GM21576 (cell line): ENCODE data around the gene RBM34.

Source experiments
- ATAC-seq: cut with Tn5 transposase; IDR thresholded peaks from one replicate; pipeline ENCODE4 v1.9.1; 2021; ENCODE audit warnings: mild to moderate bottlenecking, moderate library complexity; ENCODE audit not compliant: unreplicated experiment

RBM34 gene

GRCh38 chr1:235156740-235157139, 4.3 kb downstream of the RBM34 start:
- no peak for ATAC-seq

- no peak for ATAC-seq
These were observed 4.8 kb downstream of the RBM34 start for GRCh38 chr1:235156265-235156664.

- ATAC-seq, result no peak
These were observed 8.8 kb downstream of the RBM34 start for GRCh38 chr1:235152235-235152634.

DNA sequence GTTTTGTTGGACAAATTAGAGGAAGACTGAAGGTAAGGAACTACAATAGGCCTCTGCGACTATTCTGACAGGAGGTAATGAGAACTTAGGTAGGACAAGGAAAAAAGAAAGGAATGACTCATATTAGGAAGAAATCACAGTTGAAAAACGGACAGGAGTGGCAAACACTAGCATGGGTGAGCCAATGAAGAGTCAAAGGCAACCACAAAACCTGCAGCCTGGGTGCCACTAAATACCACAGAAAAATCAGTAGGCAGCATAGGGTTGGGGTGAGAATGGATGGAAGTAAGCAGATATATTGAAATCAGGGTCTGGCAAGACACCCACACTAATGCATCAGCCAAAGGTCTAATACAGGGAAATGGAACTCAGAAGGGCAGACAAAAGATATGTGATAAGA, 10.0 kb downstream of the RBM34 start:
- ATAC-seq, result no peak

DNA sequence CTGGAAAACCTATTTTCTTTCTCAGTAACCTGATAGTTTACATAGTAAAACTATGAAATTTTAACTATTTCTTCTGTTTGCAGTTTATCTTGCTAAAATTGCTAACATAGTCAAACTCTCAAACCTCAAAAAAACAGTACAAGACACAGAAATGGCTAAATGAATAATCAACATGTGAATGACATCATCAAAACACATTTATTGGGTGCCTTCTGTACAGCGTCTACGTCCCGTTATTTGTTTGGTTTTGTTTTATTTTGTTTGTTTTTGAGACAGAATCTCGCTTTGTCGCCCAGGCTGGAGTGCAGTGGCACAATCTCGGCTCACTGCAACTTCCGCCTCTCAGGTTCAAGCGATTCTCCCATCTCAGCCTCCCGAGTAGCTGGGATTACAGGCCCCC, 11.2 kb downstream of the RBM34 start:
- no peak for ATAC-seq

- ATAC-seq, result no peak
These were observed 13.8 kb downstream of the RBM34 start for GRCh38 chr1:235147269-235147668.

GRCh38 chr1:235145639-235146038, 15.4 kb downstream of the RBM34 start:
- ATAC-seq, result no peak

GRCh38 chr1:235142991-235143390, 18.1 kb downstream of the RBM34 start:
- no peak for ATAC-seq

- ATAC-seq, result no peak
These were observed 21.7 kb downstream of the RBM34 start for GRCh38 chr1:235139315-235139714.

DNA sequence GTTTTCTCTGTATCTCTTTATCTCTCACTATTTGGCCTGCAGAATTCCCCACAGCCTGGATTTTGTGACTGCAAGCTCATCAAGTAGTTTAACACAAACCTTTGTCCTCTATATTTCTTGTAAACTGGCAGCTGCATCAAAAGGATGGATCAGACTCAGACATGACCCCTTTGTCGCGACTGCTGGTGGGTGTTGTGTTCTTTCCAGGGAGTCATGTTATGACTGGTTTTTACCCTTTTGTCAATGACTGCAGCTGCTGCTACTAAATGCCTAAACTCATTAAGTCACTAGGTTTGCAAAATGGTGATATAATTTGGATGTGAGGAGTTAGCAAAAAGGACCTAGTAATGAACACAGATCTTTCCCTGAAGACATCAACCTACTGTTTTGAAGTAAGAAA, 22.2 kb downstream of the RBM34 start:
- no peak for ATAC-seq

DNA sequence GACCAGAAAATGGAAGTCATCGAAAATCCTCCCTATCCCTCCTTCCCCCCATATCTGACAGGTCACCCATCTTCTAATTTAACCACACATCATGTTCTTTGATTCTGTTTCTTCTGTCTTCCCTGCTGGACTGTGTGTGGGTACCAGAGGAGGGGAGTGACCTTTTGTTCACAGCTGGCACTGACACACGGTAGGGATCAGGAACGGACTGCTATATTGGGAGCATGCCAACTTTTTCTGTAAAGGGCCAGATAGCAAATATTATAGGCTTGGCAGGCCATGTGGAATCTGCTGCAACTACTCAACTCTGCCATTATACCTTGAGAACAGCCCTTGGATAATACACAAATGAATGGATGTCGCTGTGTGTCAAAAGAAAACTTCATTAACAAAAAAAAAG, 24.9 kb downstream of the RBM34 start:
- no peak for ATAC-seq

DNA sequence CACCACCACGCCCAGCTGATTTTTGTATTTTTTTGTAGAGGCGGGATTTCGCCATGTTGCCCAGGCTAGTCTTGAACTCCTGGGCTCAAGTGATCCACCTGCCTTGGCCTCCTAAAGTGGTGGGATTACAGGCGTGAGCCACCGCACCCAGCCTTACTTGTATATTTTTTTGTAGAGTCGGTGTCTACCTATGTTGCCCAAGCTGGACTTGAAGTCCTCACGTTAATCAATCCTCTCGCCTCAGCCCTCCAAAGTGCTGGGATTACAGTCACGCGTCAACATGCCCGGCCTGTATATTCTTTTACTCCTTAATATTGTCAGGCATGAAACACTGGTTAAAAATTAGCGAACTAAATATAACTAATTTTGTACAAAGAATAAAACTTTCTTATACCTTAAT, 26.9 kb downstream of the RBM34 start:
- no peak for ATAC-seq

DNA sequence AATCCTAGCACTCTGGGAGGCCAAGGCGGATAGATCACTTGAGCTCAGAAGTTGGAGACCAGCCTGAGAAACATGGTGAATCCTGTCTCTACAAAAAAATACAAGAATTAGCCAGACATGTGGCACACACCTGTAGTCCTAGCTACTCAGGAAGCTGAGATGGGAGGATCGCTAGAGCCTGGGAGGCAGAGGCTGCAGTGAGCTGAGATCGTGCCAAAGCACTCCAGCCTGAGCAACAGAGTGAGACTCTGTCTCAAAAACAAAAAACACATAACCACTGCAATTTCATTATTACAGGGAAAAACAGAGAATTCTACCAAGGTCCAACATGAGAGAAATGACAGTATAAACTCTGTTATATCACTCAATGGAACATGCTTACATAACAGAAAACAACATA, 28.0 kb downstream of the RBM34 start:
- no peak for ATAC-seq

- ATAC-seq, result no peak
These were observed 29.1 kb downstream of the RBM34 start for GRCh38 chr1:235131961-235132360.

GRCh38 chr1:235130766-235131270, 30.2 kb downstream of the RBM34 start:
- no peak for ATAC-seq

DNA sequence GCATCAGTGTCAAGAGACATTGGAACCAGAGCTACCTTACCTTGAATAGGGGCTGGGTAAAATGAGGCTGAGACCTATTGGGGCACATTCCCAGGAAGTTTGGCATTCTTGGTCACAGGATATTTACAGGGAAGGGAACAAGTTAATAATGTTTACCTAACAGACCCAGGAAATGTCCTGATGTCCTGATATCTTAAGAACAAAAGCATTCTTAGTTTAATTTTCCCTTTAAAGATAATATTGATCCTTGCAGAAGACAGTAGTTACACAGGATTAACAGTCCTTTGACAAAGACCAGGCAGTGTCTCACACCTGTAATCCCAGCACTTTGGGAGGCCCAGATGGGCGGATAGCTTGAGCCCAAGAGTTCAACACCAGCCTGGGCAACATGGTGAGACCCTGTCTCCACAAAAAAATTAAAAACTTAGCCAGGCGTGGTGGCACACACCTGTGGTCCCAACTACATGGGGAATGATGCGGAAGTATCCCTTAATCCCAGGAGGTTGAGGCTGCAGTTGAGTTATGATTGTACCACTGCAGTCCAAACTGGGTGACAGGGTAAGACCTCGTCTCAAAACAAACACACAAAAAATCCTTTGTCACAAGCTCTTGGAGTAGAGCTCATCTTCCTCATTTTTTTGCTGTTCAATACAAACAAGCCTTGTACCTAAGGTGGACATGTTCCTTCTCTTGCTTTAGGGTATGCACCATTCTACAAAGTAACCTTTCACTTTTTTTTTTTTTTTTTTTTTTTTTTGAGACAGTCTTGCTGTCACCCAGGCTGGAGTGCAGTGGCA, 31.1 kb downstream of the RBM34 start:
- ATAC-seq, result no peak

- peak; percentile 89 for ATAC-seq
These were observed 32.4 kb downstream of the RBM34 start, which contains the start of gene TOMM20 for GRCh38 chr1:235128456-235129328. TSS of gene TOMM20 (minus strand) at chr1:235128837. CDS start at chr1:235128715, 122 bp downstream.

- ATAC-seq, result no peak
These were observed 33.2 kb downstream of the RBM34 start for GRCh38 chr1:235127732-235128455.

GRCh38 chr1:235127203-235127602, 33.8 kb downstream of the RBM34 start:
- no peak for ATAC-seq

- no peak for ATAC-seq
These were observed 36.4 kb downstream of the RBM34 start for GRCh38 chr1:235124665-235125064.

DNA sequence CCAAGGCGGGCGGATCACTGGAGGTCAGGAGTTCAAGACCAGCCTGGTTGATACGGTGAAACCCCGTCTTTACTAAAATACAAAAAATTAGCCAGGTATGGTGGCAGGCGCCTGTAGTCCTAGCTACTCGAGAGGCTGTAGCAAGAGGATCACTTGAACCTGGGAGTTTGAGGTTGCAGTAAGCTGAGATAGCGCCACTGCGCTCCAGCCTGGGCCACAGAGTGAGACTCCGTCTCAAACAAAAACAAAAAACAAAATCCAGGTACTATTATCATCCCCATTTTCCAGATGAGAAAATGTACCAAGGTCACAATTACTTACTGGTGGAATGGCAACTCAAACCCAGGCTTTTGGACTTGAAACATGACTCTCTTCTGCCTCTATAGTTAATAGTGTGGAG, 36.9 kb downstream of the RBM34 start:
- ATAC-seq, result no peak
